ENCODE data around the gene RSL1D1. TPM values are rescaled to one million over a fixed set of nuclear protein-coding genes. Genes with fewer than 3 reads are reported as not detected.

RSL1D1 gene
- total RNA-seq, 1 experiment from 2014 or later: 163 TPM

Other genes starting within 250 kb of the RSL1D1 start
- gene SNN, start 183.1 kb downstream of the RSL1D1 start, total RNA-seq (2014; rRNA removed; shearing (Covaris generic)): 34.1 and 34.9 TPM in 2 replicates
- gene TXNDC11, start 108.7 kb downstream of the RSL1D1 start, total RNA-seq (2014; rRNA removed; shearing (Covaris generic)): 12.3 and 14.4 TPM in 2 replicates
- 19.7 and 27.0 TPM in 2 replicates for gene ZC3H7A, start 54.3 kb downstream of the RSL1D1 start, total RNA-seq (2014; rRNA removed; shearing (Covaris generic))
- 116 and 148 TPM in 2 replicates for gene GSPT1, start 64.4 kb upstream of the RSL1D1 start, total RNA-seq (2014; rRNA removed; shearing (Covaris generic))
- gene NPIPB2, start 90.5 kb upstream of the RSL1D1 start, total RNA-seq (2014; rRNA removed; shearing (Covaris generic)): 0.97 and 1.3 TPM in 2 replicates
- gene TNFRSF17, start 113.7 kb upstream of the RSL1D1 start, total RNA-seq (2014; rRNA removed; shearing (Covaris generic)): not detected in 2 replicates
- 2.9 and 3.2 TPM in 2 replicates for gene SNX29, start 125.2 kb upstream of the RSL1D1 start, total RNA-seq (2014; rRNA removed; shearing (Covaris generic))